SH-SY5Y (cell line): ENCODE measurements around the gene PHACTR3.

ENCODE experiments used
- GATA2 ChIP-seq: IDR thresholded peaks from 2 replicates; pipeline ENCODE4 v1.6.1; 2011; ENCODE audit warnings: mild to moderate bottlenecking, low read depth, low read length
- GATA3 ChIP-seq: IDR thresholded peaks from 2 replicates; pipeline ENCODE4 v1.6.1; 2011; ENCODE audit warnings: low read depth, mild to moderate bottlenecking, low read length, moderate library complexity

- no peak for TF ChIP-seq GATA2
- TF ChIP-seq GATA3: no peak
Measured at GRCh38 chr20:59565768-59566461, 38.4 kb upstream of the PHACTR3 start.
